DND-41 (cell line): ENCODE data around the gene CNTN5.

Experiments
- ATAC-seq: fragments of 200-7000 bp; cut with Tn5 transposase; 3 replicates; pipeline ENCODE4 v1.9.1; 2021; ENCODE audit warnings: low read depth; ENCODE audit not compliant: insufficient read depth
- DNase-seq: peaks from one replicate; pipeline ENCODE4 v3.0.0-alpha.2; 2020
- H2AFZ ChIP-seq: 2 replicates; pipeline ENCODE4 v1.6.0; 2012; ENCODE audit warnings: low read depth, low read length
- H3K27ac ChIP-seq: 2 replicates; pipeline ENCODE4 v1.5.1; 2012; ENCODE audit warnings: low read length, inconsistent platforms
- H3K27me3 ChIP-seq: fragments of 200-600 bp; sonication (generic); 2 replicates; pipeline ENCODE4 v1.6.0; 2012; ENCODE audit warnings: low read length, mild to moderate bottlenecking, inconsistent platforms; ENCODE audit not compliant: insufficient read depth, poor library complexity
- H3K36me3 ChIP-seq: 2 replicates; pipeline ENCODE4 v1.5.1; 2012; ENCODE audit warnings: low read length, inconsistent platforms; ENCODE audit not compliant: insufficient read depth
- H3K4me1 ChIP-seq: 2 replicates; pipeline ENCODE4 v1.5.1; 2012; ENCODE audit warnings: mild to moderate bottlenecking, low read length; ENCODE audit not compliant: insufficient read depth
- H3K4me2 ChIP-seq: 2 replicates; pipeline ENCODE4 v1.6.0; 2012; ENCODE audit warnings: mild to moderate bottlenecking, moderate library complexity, low read length, inconsistent platforms; ENCODE audit not compliant: insufficient read depth
- H3K4me3 ChIP-seq, 2 experiments: fragments of 200-600 bp in 1 of 2; shearing (Covaris generic) in 1 of 2; 2 replicates each; pipeline ENCODE4 v1.5.1; 2012 to 2016; ENCODE audit warnings: inconsistent platforms in 2 of 2, low read length in 2 of 2, mild to moderate bottlenecking in 2 of 2, low read depth in 1 of 2, moderate library complexity in 1 of 2
- H3K79me2 ChIP-seq: 2 replicates; pipeline ENCODE4 v1.6.0; 2012; ENCODE audit warnings: low read length, inconsistent platforms; ENCODE audit not compliant: insufficient read depth
- H3K9ac ChIP-seq: 2 replicates; pipeline ENCODE4 v1.6.0; 2012; ENCODE audit warnings: low read depth, mild to moderate bottlenecking, inconsistent platforms, low read length, moderate library complexity
- H3K9me3 ChIP-seq: 2 replicates; pipeline ENCODE4 v1.5.1; 2012; ENCODE audit warnings: low read length, moderate library complexity, mild to moderate bottlenecking, inconsistent platforms; ENCODE audit not compliant: insufficient read depth, severe bottlenecking
- H4K20me1 ChIP-seq: 2 replicates; pipeline ENCODE4 v1.6.0; 2012; ENCODE audit warnings: low read length; ENCODE audit not compliant: insufficient read depth
- EZH2 ChIP-seq: IDR thresholded peaks from 3 replicates; pipeline ENCODE4 v1.6.1; 2012; ENCODE audit warnings: borderline replicate concordance, low read depth, mild to moderate bottlenecking, moderate library complexity, low read length, inconsistent platforms; ENCODE audit not compliant: severe bottlenecking
- TF ChIP-seq, protein P1 (sequence below): IDR thresholded peaks from 2 replicates; pipeline ENCODE4 v1.5.1; 2012; ENCODE audit warnings: borderline replicate concordance, low read length, moderate library complexity, mild to moderate bottlenecking; ENCODE audit not compliant: poor library complexity, severe bottlenecking; ENCODE audit errors: extremely low read depth

The CNTN5 gene

DNA sequence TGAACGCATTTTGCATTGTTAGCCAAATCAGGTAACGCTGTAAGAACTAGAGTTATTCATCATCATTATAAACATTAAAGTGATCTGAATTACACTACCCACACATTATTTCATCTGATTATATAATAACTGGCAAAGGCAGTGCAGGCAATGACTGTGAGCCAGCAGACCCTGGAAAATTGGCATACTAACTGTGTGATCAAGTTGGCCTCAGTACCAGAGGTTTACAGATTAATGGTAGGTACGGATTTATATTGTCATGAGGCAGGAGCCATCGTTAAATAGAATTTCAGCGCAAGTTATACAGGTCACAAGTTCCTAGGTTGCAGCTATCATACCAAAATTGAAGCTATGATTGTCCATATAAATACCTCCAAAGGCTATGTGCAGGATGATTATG is 225.4 kb downstream of the CNTN5 start:
- no peaks in the 10 kb centered on the region for H3K27me3 ChIP-seq
- H3K27ac ChIP-seq, result no peak overlapping the region
- no peak overlapping the region for H3K9ac ChIP-seq
- H3K79me2 ChIP-seq, result no peaks in the 10 kb centered on the region
- no peak overlapping the region for H3K4me2 ChIP-seq
- no peak overlapping the region for H3K4me3 ChIP-seq
- H4K20me1 ChIP-seq, result no peaks in the 10 kb centered on the region
- DNase-seq (no peak), ATAC-seq (no peak)
- TF ChIP-seq, protein P1, sequence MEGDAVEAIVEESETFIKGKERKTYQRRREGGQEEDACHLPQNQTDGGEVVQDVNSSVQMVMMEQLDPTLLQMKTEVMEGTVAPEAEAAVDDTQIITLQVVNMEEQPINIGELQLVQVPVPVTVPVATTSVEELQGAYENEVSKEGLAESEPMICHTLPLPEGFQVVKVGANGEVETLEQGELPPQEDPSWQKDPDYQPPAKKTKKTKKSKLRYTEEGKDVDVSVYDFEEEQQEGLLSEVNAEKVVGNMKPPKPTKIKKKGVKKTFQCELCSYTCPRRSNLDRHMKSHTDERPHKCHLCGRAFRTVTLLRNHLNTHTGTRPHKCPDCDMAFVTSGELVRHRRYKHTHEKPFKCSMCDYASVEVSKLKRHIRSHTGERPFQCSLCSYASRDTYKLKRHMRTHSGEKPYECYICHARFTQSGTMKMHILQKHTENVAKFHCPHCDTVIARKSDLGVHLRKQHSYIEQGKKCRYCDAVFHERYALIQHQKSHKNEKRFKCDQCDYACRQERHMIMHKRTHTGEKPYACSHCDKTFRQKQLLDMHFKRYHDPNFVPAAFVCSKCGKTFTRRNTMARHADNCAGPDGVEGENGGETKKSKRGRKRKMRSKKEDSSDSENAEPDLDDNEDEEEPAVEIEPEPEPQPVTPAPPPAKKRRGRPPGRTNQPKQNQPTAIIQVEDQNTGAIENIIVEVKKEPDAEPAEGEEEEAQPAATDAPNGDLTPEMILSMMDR, result no peak
- no peak for TF ChIP-seq EZH2
- no peaks in the 10 kb centered on the region for H3K4me1 ChIP-seq
- H3K9me3 ChIP-seq, result no peaks in the 10 kb centered on the region
- H3K36me3 ChIP-seq, result no peaks in the 10 kb centered on the region
- no peak overlapping the region for H2AFZ ChIP-seq

DNA sequence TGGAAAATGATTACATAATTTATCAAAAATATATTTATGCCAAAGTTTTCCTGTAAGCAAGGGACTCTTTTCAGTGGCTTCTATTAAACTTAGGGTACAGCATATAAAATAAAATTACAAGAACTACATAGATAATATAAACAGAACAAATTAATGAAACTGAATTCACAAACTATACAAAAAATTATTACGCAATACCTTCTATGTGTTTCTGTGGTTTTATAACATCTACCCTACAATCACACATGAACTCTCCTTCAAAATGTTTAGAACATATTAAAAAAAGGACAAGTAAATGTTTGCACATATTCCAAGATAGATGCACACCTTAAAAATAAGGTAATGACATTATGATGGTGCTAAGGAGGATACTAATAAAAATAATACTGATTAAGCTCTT is 235.9 kb downstream of the CNTN5 start:
- Histone ChIP-seq H4K20me1 (no peaks in the 10 kb centered on the region), H3K27me3 (no peaks in the 10 kb centered on the region), H3K36me3 (no peaks in the 10 kb centered on the region), H3K4me1 (no peaks in the 10 kb centered on the region), H3K9ac (no peak overlapping the region), H3K27ac (no peak overlapping the region), H2AFZ (no peak overlapping the region), H3K4me3 (no peak overlapping the region), H3K79me2 (no peaks in the 10 kb centered on the region), H3K4me2 (no peak overlapping the region), H3K9me3 (no peaks in the 10 kb centered on the region)
- ATAC-seq (no peak), DNase-seq (no peak)
- TF ChIP-seq, protein P1, result no peak
- no peak for TF ChIP-seq EZH2

DNA sequence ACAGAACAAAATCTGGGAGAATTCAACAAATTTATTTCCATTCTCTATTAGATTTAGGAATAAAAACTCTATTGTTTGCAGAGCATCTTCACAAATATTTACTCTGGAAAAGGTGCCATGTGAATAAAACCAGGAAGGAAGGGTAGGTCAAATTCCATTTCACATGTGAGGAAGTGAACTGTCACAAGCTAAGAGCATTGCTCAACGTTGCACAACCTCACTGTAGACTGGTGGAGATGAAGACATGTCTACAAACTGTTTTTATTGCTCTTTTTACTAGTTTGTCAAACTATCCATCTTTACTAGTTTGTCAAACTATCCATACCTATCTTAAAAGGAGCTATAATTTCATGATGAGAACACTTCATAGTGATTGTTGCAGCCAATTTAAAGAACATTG is 236.4 kb downstream of the CNTN5 start:
- ATAC-seq (no peak), DNase-seq (no peak)
- no peaks in the 10 kb centered on the region for H3K27me3 ChIP-seq
- H3K9ac ChIP-seq, result no peak overlapping the region
- H4K20me1 ChIP-seq, result no peaks in the 10 kb centered on the region
- no peaks in the 10 kb centered on the region for H3K9me3 ChIP-seq
- no peak overlapping the region for H3K4me2 ChIP-seq
- H3K27ac ChIP-seq, result no peak overlapping the region
- no peaks in the 10 kb centered on the region for H3K79me2 ChIP-seq
- no peaks in the 10 kb centered on the region for H3K36me3 ChIP-seq
- TF ChIP-seq, protein P1, result no peak
- TF ChIP-seq EZH2, result no peak
- H3K4me3 ChIP-seq, result no peak overlapping the region
- no peaks in the 10 kb centered on the region for H3K4me1 ChIP-seq
- no peak overlapping the region for H2AFZ ChIP-seq

DNA sequence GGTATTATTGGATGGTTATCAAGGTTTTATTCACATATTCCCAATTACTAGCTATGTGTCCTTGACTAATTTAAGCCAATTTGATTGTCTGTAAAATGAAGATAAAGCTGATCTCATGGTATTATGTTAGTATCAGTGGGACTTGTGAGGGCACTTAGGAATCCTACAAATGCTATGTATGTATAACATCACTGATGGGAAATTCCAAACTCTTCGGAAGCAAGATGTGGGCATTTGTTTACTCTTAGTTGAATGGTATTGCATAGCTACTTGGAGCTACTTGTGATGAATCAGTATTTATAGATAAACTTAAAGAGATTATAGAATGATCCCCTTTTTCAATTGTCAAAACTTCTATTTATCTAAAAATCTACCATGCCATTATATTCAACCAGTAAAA is 239.9 kb downstream of the CNTN5 start:
- H3K9ac ChIP-seq, result no peak overlapping the region
- ATAC-seq (no peak), DNase-seq (no peak)
- no peak overlapping the region for H3K4me2 ChIP-seq
- H3K27ac ChIP-seq, result no peak overlapping the region
- no peaks in the 10 kb centered on the region for H3K27me3 ChIP-seq
- H3K36me3 ChIP-seq, result no peaks in the 10 kb centered on the region
- H3K79me2 ChIP-seq, result no peaks in the 10 kb centered on the region
- H2AFZ ChIP-seq, result no peak overlapping the region
- no peaks in the 10 kb centered on the region for H3K9me3 ChIP-seq
- H3K4me3 ChIP-seq, result no peak overlapping the region
- TF ChIP-seq, protein P1, result no peak
- no peaks in the 10 kb centered on the region for H4K20me1 ChIP-seq
- H3K4me1 ChIP-seq, result no peaks in the 10 kb centered on the region
